NCI-H2081 treated with DMSO at 0.1 percent for 48 hours (cell line): Measurements from ENCODE around the gene DGKH.
"Not testable (repeated sequence)": the region's sequence is repeated elsewhere in the genome, so short reads cannot be mapped to it uniquely, and the experiment has no call there.

Experiments
- DNase-seq: peaks from one replicate; lab custom pipeline; 2025; lab: John Stamatoyannopoulos, UW

The DGKH gene

DNA sequence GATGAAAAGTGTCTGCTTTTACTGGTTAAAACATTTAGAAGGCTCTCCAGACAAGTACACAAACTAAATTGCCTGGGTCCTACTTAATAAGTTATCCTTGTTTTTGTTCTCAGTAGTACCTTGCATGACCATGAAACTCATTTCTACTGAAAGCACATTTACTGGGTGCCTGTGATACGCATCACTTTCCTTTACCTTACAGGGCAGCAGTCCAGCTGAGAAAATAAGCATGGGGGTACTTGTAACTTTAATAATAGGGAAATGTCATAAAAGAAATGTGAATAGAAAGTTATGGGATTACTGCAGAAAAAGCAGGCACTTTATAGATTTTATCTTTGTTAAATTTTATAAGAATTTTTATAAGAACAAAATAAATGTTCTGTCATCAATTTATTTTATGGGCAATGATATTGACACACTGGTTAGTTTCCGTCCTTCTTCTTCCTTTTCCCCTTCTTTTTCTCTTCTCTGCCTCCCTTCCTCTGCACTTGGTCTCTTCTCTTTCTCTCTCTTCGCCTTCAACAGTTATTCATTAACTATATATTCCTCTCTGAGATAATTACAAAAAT is 116.2 kb downstream of the DGKH start:
- no peak for DNase-seq

DNA sequence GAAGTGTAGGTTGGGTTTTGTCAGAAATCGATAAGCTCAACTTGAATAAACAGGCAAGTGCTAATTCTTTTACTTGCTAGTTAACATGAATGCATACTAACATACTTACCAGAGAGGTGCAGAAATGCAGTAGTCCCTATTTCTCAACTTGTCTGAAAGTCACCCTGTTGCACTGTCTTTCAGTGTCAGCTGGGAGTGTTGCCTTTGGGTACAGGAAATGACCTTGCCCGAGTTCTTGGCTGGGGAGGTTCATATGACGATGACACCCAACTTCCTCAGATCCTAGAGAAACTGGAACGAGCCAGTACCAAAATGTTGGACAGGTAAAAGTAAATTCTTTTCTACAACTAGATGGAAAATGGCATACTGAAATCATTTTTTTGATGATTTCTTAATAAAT is 120.0 kb downstream of the DGKH start:
- no peak for DNase-seq

DNA sequence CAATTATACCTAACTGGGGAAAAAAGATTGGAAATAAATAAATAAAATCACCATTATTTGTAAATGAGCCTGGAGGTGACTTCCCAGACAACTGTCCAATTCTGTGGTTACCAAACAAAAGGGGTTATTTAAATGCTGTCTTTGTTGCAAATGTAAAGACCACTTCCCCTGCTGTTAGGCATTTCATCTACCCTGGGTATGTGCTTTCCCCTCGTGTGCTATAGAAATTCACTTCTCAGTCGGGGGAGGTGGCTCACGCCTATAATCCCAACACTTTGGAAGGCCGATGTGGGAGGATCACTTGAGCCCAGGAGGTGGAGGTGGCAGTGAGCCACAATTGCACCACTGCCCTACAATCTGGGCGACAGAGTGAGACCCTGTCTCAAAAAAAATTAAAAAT is 121.6 kb downstream of the DGKH start:
- DNase-seq = no peak

DNA sequence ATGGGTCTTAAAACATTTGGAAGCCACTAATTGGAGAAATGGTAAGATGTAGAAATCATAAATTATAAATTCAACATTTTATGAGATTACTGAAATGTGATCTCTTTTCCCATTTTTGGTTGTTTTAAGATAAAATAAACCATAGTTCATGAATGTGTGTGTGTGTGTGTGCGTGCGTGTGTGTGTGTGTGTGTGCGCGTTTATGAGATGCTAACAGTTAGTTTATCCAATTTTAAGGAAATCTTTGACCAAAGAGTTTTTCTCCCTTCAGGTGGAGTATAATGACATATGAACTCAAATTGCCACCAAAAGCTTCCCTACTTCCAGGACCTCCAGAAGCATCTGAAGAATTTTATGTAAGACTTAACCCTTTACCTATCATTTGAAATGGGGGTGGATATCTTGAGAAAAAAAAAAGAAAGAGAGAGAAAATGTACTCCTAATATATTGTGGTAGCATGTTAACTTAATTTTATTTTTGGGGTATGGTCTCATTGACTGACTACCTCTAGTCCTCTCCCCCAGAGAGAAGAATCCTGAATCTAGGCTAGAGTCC is 125.4 kb downstream of the DGKH start:
- no peak for DNase-seq

DNA sequence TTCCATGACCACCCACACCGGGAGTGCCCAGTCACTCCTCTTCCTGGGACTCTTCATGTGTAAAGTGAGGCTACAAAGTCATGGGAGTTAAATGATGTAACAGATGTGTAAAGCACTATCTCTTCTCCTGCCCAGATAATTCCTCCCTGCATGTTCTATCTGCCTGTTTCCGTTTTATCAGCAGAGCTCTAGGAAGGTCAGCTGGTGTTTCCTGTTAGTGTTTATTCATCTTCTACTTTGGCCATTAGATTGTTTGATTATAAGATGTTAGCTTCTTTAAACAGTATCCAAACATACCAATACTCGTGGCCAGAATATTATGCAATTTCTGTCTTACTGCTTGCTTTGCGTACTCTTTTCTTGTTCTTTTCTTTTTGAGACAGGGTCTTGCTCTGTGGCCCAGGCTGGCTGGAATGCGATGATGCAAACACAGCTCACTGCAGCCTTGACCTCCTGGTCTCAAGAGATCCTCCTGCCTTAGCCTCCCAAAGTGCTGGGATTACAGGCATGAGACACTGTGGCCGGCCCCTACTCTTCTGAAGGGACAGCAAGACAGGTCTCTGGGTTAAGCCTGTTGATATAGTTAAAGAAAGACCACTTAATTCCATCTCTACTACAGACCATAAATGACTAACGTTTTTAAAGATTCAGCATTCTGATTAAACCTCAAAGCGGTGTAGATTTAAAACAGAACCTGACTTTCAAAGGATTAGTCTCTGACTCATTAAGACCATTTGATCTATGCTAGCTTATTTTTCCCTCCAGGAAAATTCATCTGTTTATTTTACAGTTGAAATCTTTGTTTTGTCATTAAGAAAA is 126.1 kb downstream of the DGKH start:
- no peak for DNase-seq

DNA sequence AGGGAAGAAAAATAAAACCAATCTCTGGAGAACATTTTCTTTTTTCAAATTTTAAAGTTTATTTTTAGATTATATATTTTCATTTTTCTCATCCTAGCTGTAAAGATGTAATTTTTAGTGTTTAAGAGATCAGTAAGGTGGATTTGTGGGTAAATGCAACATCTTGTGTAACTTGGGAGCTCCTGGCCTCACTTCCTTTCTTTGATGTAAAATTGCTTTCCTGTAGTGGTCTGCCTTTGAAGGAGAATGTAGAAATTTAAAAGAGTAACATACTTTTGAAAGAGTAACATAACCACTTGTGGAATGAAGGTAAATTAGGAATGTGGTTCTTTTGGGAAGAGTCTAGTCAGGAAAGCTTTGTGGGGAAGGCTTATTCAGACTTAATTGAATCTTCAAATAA is 127.8 kb downstream of the DGKH start:
- no peak for DNase-seq

DNA sequence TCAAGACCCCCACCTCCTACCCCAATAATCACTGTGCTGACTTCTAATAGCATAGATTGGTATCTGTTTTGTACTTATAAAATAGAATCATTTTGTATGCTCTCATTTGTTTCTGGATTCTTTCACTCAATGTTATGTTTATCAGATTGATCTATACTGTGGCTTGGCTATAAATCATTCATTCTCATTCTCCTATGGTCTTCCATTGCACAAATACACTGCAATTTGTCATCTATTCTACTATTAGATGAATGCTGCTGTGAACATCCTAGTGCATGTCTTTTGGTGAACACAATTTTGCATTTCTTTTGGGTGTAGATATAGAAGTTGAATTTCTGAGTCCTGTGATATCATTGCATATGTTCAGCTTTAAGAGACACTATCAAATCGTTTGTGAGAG is 128.7 kb downstream of the DGKH start:
- no peak for DNase-seq

DNA sequence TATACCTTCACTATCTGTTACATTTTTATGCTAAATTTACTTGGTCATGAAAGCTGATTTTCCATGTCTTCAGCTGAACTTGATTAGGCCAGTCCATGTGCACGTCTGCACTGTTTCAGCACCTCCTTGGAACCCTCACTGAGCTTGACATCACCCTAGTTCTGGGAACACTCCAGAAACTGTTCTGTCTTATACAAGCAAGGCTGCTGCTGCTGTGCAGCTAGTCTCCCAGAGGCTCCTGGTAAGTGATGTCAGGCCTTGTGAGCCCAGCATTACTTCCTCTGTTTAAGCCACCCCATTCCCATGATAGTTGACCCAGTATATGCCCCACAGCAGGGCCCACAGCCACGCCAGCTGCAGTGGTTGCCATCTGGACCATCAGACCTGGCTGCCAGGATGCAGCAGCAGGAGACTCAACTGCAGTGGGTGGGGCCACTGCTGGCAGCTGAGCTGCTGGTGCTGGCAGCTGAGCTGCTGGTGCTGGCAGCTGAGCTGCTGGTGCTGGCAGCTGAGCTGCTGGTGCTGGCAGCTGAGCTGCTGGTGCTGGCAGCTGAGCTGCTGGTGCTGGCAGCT is 133.0 kb downstream of the DGKH start:
- no peak for DNase-seq

DNA sequence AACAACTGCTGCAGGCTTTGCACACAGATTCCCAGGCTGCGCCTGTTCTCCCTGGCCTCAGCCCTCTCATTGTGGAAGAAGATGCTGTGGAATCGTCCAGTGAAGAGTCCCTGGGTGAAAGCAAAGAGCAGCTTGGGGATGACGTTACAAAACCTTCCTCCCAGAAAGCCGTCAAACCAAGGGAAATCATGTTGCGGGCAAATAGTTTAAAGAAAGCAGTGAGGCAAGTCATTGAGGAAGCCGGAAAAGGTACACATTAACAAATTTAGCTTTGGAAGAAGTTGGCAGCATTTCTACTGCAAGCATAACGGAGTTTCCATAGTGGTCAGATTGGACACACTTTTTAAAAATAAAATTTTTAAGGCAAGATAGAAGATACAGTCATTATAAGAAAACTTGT is 140.6 kb downstream of the DGKH start:
- DNase-seq = no peak

DNA sequence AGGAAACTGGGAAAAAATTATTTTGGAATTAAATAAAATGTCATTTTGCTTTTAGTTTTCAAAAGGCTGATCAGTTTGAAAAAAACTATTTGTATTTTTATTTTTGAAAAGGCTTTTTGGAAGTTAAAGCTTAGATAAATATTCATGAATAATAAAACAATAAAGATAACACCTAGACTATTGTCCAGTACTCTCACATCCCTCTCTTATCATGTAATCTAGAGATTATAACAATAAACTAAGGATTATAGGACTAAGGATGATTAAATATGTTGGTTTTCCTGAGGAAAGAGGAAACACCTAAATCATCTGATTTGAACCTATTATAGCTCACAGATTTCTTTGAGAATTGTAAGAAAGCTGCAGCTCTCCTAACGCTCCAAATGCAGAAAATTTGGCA is 142.1 kb downstream of the DGKH start:
- no peak for DNase-seq

DNA sequence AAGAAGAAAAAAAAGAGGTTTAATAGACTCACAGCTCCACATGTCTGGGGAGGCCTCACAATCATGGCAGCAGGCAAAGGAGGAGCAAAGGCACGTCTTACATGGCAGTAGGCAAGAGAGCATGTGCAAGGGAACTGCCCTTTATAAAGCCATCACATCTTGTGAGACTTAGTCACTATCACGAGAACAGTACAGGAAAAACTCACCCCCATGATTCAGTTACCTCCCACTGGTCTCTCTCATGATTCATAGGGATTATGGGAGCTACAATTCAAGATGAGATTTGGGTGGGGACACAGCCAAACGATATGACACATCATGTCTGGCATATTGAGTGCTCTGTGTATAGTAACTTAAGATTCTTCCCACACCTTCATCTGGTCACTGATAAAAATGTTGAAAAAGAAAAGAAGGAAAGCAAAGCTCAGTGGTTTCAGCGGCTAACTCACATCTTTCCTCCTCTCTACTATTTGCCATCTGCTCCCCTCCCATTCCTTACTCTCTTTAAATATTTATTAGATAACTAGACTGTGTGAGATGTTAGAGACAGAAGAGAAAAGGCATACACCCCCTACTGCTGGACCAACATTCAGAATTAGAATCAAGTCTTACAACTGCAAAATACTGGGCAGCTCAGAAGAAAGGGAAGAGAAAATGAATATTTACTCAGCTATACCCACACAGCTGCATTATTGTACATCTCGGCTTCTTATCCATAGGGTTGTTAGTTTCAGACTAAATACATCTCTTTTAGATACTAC is 163.4 kb downstream of the DGKH start:
- no peak for DNase-seq

DNA sequence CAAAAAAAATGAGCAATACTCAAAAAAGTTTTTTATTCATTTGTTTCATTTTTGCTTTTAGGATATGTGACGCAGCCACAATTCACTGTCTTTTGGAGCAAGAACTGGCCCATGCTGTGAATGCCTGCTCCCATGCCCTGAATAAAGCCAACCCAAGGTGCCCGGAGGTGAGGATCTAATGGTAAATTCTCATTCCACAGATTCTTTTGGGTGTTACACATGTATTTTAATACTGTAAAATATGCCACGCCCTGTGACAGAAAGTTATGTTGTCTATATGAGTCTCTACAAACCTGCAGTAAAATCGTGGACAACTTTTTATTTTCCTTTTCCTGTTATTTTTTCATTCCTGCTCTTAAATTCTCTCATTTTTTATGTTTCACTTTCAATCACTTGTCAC is 166.0 kb downstream of the DGKH start:
- DNase-seq = no peak

DNA sequence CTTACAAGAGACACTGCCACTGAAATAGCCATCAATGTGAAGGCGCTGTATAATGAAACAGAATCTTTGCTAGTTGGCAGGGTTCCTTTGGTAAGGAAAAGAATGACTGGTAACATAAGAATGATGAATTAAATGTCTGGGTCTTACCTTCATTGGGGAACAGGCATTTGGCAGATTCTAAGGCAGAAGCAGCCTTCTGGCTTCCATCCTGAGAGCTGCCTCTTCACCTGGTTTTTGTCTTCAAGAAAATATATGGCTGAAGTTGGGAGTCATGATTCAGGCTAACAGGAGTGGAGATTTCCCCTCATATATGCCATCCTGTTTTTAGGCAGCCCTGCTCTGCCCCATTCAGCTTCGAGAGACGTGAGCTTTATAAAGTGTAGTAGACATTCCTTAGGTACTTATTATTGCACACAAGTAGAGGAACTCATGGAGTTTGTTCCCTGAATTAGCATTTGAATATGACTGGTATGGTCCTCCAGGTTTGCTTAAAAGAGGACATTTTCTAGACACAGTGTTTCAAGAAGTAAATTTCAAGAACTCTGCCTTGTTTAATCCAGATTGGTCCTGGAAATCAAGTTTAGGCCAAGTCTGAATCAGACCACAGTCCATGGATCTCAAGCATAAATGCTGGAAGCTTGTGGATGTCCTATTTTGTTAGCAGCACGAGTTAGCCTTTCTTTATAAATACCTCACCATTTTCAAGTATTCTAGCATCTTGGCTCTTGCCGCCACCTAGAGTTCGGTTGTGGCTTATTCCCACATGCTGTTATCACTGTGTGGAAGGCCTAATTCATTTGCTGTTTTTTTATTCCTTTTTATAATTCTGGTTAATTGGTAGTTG is 167.4 kb downstream of the DGKH start:
- no peak for DNase-seq

DNA sequence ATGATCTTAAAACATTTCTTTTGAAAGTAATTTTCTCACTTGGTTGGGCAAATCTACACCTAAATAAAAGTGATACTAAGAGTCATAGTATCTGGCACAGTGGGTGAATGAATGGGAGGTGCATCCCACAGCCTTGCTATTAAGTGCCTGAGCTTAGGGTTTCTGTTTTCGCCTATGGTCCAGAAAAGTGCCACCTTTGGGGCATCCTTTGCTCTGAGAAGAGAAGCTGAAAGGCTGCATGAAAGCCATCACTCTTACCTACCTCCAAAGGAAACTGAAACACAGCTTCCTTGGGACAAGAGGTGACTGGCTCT is 167.9 kb downstream of the DGKH start:
- DNase-seq = no peak

DNA sequence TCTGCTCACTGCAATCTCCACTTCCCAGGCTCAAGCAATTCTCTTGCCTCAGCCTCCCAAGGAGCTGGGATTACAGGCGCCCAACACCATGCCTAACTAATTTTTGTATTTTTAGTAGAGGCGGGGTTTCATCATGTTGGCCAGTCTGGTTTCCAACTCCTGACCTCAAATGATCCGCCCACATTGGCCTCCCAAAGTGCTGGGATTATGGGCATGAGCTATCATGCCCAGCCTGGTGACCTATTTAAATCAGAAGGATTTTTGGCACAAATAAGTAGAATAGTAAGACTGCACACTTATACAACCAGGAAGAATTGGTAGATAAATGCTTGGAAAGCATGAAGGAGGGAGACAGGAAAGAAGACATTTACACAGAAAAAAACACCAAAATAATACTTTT is 170.1 kb downstream of the DGKH start:
- DNase-seq = no peak

DNA sequence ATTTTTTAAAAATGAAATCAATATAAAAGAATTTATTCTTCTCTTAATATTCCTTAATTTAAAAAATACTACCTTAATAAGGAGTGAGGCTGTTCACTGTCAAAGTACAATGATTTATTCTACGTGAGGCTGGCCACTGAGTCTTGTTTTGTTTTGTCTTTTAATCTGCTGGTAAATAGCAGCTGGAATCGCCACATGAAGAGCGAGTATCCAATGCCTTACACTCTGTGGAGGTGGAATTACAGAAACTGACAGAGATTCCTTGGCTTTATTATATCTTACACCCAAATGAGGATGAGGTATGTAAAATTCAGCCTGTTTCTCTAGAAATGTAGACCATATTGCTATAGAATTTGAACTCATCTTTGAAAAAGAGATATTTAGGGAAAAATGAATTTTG is 170.6 kb downstream of the DGKH start:
- DNase-seq = no peak

DNA sequence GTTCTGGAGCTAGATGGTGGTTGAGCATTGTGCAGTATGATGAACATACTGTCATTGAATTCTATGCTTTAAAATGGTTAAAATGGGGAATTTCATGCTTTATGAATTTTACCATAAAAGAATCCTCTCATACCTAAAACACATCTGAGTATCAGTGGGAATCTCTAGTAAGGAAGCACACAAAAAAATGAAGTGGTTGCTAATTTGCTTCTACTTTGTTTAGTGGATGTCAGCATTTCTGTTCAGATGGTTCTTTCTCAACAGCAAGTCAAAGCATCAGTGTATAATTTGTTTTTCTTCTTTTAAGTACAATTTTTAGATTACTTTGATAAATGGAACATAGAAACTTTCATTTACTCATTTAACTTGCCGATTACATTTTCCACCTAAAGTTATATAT is 171.4 kb downstream of the DGKH start:
- DNase-seq = no peak

DNA sequence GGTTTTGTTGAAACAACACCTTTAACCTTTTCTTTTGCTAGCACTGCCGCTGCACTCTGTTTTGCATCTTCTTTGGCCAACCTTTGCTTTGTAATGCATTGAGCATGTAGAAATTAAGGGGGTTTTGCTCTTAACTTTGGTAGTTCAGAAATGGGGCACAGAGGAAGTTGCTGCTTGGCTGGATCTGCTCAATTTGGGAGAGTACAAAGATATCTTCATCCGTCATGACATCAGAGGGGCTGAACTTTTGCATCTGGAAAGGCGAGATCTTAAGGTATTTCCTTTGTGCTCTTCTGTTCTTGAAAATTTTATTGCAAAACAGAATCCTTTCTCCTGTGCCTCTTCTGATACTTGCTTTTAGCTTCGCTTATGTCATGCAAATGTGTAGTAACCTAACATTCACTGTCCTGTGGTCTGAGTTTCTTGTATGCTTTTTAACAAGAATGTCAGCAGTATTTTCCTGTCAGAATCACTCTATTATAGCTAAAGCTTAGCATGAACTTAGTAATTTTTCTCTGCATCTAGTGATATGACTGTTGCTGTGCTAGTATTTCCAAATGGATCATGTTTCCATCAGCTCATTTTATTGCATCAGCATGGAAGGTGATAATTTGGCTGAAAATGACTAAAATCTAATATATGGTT is 172.8 kb downstream of the DGKH start:
- DNase-seq = no peak

DNA sequence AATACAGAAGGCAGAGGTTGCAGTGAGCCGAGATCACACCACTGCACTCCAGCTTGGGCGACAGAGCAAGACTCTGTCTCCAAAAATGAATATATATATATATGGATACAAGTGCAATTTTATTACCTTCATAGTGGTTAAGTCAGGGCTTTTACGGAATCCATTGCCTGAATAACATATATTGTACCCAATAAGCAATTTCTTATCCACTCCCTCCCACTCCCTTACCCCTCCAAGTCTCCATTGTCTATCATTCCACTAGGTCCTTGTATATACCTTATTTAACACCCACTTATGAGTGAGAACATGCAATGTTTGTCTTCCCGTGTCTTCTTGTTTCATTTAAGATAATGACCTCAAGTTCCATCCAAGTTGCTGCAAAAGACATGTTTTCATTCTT is 175.2 kb downstream of the DGKH start:
- no peak for DNase-seq

DNA sequence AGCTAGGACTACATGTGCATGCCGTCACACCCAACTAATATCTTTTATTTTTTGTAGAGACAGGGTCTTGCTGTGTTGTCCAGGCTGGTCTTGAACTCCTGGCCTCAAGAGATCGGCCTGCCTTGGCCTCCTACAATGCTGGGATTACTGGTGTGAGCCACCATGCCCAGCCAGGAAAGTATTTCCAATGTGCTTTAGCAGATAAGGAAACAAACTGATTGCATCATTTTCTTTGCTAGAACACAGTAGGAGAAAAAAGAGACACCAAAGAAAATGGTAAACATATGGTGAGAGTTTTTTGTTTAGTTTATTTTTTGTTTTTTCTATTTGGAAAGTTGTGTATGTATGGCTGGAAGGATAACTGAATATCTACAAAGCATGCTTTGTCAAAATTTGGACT is 176.6 kb downstream of the DGKH start:
- DNase-seq = no peak

DNA sequence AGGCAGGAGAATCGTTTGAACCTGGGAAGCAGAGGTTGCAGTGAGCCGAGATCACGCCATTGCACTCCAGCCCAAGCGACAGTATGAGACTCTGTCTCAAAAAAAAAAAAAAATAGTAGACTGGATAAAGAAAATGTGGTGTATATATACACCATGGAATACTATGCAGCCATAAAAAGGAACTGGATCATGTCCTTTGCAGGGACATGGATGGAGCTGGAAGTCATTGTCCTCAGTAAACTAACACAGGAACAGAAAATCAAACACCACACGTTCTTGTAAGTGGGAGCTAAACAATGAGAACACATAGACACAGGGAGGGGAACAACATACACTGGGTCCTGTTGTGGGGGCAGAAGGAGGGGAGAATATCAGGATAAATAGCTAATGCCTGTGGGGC is 178.3 kb downstream of the DGKH start:
- DNase-seq = not testable (repeated sequence)
